Transverse colon (tissue), 4 donors: Measurements from ENCODE around the gene AXDND1. TPM values are rescaled to one million over a fixed set of nuclear protein-coding genes. Genes with fewer than 3 reads are reported as not detected.
"Not testable (repeated sequence)": the region's sequence is repeated elsewhere in the genome, so short reads cannot be mapped to it uniquely, and the experiment has no call there.

Experiments
- DNase-seq: peaks from one replicate; pipeline ENCODE4 v3.0.0-alpha.2; 2019
- H3K27ac ChIP-seq, 4 donors: fragments of 200-600 bp; sonication (generic); 2 replicates each; pipeline ENCODE4 v1.5.1; 2016 to 2018; ENCODE audit warnings: inconsistent platforms in 4 of 4
- H3K27me3 ChIP-seq: fragments of 200-600 bp; sonication (generic); 2 replicates; pipeline ENCODE4 v1.5.1; 2017; ENCODE audit warnings: inconsistent platforms
- H3K36me3 ChIP-seq, 4 donors: fragments of 200-600 bp; sonication (generic); 2 replicates each; pipeline ENCODE4 v1.5.1; 2017 to 2019; ENCODE audit warnings: inconsistent platforms in 4 of 4
- H3K4me1 ChIP-seq, 4 donors: fragments of 200-600 bp; sonication (generic); 2 replicates each; pipeline ENCODE4 v1.5.1; 2017 to 2020; ENCODE audit warnings: inconsistent platforms in 4 of 4
- H3K4me3 ChIP-seq, 4 donors: fragments of 200-600 bp; sonication (generic); 1 replicate in 1 of 4; 2 replicates in 3 of 4; pipeline versions ENCODE4 v1.5.1 to v1.6.1; 2017 to 2019; ENCODE audit warnings: inconsistent platforms in 4 of 4
- H3K9me3 ChIP-seq, 2 donors: fragments of 200-600 bp; sonication (generic); 2 replicates each; pipeline ENCODE4 v1.5.1; 2017 to 2019; ENCODE audit warnings: inconsistent platforms in 2 of 2
- EP300 ChIP-seq: sonication (generic); formaldehyde crosslinking; IDR thresholded peaks from one replicate; pipeline ENCODE4 v1.6.1; 2017; ENCODE audit warnings: antibody characterized with exemption, low read depth
- POLR2A ChIP-seq: fragments of 450-650 bp; IDR thresholded peaks from one replicate; pipeline ENCODE4 v1.6.1; 2016; ENCODE audit warnings: antibody characterized with exemption, mild to moderate bottlenecking, moderate library complexity
- POLR2AphosphoS5 ChIP-seq, 3 donors: sonication (generic); formaldehyde crosslinking; IDR thresholded peaks; one replicate each; pipeline ENCODE4 v1.6.1; 2016; ENCODE audit warnings: antibody characterized with exemption in 3 of 3
- WGBS, 2 donors: methylation state at CpG; one replicate each; pipeline ENCODE4 v1.1.5; 2018; ENCODE audit warnings: low coverage in 1 of 2; 5-methylcytosine and 5-hydroxymethylcytosine counted together
- in situ Hi-C, 4 donors: fragments of 200-750 bp; cut with MboI; loops; one replicate each; pipeline versions ENCODE4 v1.15.0 to v1.15.1; 2017; ENCODE audit warnings: low sequenced_read_pairs in 3 of 4, low pct_ligation_motif_present in 1 of 4, low pct_unique_long_range_greater_than_20kb in 1 of 4
- intact Hi-C: fragments of 100-400 bp; cut with DNase I; formaldehyde crosslinking; loops from one replicate; pipeline ENCODE4 v1.15.1; 2023; ENCODE audit warnings: low total_unique reads
- total RNA-seq, 4 donors: library from RNA; depleted of rRNA; stranded (reverse); fragments of >200 nt; gene quantifications; one replicate each; pipeline ENCODE4 v1.1.0, GENCODE V29; 2016
- TF ChIP-seq, protein P1 (sequence below), 5 experiments: fragments of 200-600 bp in 3 of 5; fragments of 450-650 bp in 2 of 5; sonication (generic) in 3 of 5; IDR thresholded peaks; 1 replicate in 2 of 5; 2 replicates in 3 of 5; pipeline ENCODE4 v1.5.1; 2016 to 2017; ENCODE audit warnings: antibody characterized with exemption in 5 of 5, inconsistent platforms in 3 of 5, mild to moderate bottlenecking in 2 of 5, moderate library complexity in 1 of 5

Gene AXDND1
- total RNA-seq, 4 donors from 2014 or later = 3.1 to 8.4 (median 4.0) TPM

DNA sequence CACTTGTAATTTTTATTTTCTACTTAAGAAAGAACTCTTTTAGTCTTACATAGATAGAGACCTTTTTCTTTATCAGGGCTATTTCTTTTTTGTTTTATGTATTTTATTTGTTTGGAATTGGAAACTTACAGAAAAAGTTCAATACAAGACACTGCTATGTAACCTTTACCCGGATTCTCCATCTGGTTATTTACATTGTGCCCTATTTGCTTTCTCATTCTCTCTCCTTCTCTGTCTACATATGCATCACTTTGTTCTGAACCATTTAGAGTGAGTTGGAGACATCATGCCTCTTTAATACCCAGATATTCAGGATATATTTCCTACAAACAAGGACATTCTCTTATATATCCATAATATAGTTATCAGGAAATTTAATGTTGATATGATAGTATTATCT lies 18.3 kb downstream of the AXDND1 start:
- in situ Hi-C loops = no loop called here
- H3K27me3 ChIP-seq = no peaks in the 10 kb centered on the region
- no peak overlapping the region for H3K4me3 ChIP-seq
- TF ChIP-seq EP300 = no peak
- TF ChIP-seq POLR2A = no peak
- no peak for TF ChIP-seq POLR2AphosphoS5 (IDR thresholded peaks at IDR 0.05)
- TF ChIP-seq, protein P1, sequence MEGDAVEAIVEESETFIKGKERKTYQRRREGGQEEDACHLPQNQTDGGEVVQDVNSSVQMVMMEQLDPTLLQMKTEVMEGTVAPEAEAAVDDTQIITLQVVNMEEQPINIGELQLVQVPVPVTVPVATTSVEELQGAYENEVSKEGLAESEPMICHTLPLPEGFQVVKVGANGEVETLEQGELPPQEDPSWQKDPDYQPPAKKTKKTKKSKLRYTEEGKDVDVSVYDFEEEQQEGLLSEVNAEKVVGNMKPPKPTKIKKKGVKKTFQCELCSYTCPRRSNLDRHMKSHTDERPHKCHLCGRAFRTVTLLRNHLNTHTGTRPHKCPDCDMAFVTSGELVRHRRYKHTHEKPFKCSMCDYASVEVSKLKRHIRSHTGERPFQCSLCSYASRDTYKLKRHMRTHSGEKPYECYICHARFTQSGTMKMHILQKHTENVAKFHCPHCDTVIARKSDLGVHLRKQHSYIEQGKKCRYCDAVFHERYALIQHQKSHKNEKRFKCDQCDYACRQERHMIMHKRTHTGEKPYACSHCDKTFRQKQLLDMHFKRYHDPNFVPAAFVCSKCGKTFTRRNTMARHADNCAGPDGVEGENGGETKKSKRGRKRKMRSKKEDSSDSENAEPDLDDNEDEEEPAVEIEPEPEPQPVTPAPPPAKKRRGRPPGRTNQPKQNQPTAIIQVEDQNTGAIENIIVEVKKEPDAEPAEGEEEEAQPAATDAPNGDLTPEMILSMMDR (IDR thresholded peaks at IDR 0.05) = no peak
- no peaks in the 10 kb centered on the region for H3K9me3 ChIP-seq
- WGBS, 2 donors = 46 to 58% methylated on average over 1 of the region's 1 CpG
- no peak for DNase-seq
- H3K36me3 ChIP-seq = no peaks in the 10 kb centered on the region
- H3K4me1 ChIP-seq = no peaks in the 10 kb centered on the region
- intact Hi-C loops = no loop called here
- H3K27ac ChIP-seq = no peak overlapping the region

DNA sequence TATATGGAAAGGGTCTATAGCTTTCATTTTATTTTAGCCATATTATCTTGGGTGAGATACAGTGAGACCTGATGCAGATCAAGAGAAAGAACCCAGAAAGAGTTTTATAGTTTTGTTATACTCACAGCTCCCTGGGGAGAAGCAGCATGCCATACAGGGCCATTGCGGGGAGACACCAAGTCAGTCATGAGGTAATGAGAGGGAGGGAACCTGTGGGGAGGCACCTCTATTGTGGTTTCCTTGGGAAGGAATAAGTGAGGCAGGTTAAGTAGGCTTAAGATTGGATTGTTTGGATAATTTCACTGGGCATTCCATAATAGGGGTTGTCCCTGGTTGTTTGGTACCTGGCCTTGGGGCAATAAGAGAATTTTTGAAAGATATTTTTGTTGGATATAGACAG lies 19.7 kb downstream of the AXDND1 start:
- DNase-seq = no peak
- no peak overlapping the region for H3K4me3 ChIP-seq
- H3K9me3 ChIP-seq = no peaks in the 10 kb centered on the region
- in situ Hi-C loops = no loop called here
- intact Hi-C loops = no loop called here
- TF ChIP-seq, protein P1 (IDR thresholded peaks at IDR 0.05) = no peak
- TF ChIP-seq EP300 (no peak), POLR2A (no peak), POLR2AphosphoS5 (IDR thresholded peaks at IDR 0.05) (no peak)
- H3K27ac ChIP-seq = no peak overlapping the region
- H3K4me1 ChIP-seq = no peaks in the 10 kb centered on the region
- 93% methylated on average over 1 of the region's 1 CpG; no CpG with 5 or more reads in 1 of the 2 donors for WGBS, 2 donors
- no peaks in the 10 kb centered on the region for H3K36me3 ChIP-seq
- no peaks in the 10 kb centered on the region for H3K27me3 ChIP-seq

DNA sequence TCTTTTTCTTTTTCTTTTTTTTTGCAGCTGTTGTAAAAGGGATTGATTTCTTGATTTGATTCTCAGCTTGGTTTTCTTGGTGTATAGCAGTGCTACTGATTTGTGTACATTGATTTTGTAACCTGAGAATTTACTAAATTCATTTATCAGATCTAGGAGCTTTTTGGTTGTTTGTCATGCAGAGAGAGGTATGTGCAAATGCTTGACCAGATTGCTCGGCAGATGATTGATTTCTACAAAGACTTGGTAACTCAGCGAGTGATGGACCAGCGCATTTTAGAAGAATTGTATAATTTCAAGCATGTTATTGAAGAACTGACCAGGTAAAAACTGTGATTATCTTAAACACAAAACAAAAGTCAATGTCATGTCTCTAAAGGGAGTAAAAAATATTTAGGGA lies 27.9 kb downstream of the AXDND1 start:
- TF ChIP-seq, protein P1 (IDR thresholded peaks at IDR 0.05) = no peak
- TF ChIP-seq EP300 (no peak), POLR2A (no peak), POLR2AphosphoS5 (IDR thresholded peaks at IDR 0.05) (no peak)
- no peak for DNase-seq
- WGBS, 2 donors = 90 to 99% methylated on average over 3 of the region's 3 CpGs
- Histone ChIP-seq H3K27me3 (no peaks in the 10 kb centered on the region), H3K9me3 (peaks cover 0 to 5% of the 10 kb centered on the region in 2 donors), H3K36me3 (no peaks in the 10 kb centered on the region), H3K4me3 (no peak overlapping the region), H3K4me1 (no peaks in the 10 kb centered on the region), H3K27ac (no peak overlapping the region)
- intact Hi-C loops (no loop called here), in situ Hi-C loops (no loop called here)

DNA sequence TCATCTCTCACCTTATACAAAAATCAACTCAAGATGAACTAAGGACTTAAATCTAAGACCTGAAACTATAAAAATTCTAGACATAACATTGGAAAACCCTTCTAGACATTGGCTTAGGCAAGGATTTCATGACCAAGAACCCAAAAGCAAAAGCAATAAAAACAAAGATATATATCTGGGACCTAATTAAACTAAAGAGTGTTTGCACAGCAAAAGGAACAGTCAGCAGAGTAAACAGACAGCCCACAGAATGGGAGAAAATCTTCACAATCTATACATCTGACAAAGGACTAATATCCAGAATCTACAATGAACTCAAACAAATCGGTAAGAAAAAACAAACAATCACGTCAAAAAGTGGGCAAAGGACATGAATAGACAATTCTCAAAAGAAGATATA lies 33.6 kb downstream of the AXDND1 start:
- intact Hi-C loops, DNase-seq, H3K27me3 ChIP-seq, H3K27ac ChIP-seq, H3K9me3 ChIP-seq, H3K4me3 ChIP-seq, H3K36me3 ChIP-seq, H3K4me1 ChIP-seq, in situ Hi-C loops: not testable (repeated sequence)
- 84 to 88% methylated on average over 2 of the region's 2 CpGs for whole genome bisulfite sequencing, 2 donors

DNA sequence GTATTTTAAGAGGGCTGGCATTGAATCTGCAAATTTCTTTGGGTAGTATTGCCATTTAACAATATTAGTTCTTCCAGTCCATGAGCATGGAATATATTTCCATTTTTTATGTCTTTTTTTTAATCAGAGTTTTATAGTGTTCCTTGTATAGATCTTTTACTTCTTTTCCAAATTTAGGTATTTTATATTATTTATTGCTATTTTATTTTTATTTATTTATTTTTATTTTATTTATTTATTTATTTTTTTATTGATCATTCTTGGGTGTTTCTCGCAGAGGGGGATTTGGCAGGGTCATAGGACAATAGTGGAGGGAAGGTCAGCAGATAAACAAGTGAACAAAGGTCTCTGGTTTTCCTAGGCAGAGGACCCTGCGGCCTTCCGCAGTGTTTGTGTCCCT lies 52.0 kb downstream of the AXDND1 start:
- H3K4me3 ChIP-seq, H3K4me1 ChIP-seq, H3K36me3 ChIP-seq, DNase-seq, intact Hi-C loops, H3K9me3 ChIP-seq, H3K27ac ChIP-seq, in situ Hi-C loops, H3K27me3 ChIP-seq: not testable (repeated sequence)
- 77% methylated on average over 1 of the region's 3 CpGs; no CpG with 5 or more reads in 1 of the 2 donors for WGBS, 2 donors

DNA sequence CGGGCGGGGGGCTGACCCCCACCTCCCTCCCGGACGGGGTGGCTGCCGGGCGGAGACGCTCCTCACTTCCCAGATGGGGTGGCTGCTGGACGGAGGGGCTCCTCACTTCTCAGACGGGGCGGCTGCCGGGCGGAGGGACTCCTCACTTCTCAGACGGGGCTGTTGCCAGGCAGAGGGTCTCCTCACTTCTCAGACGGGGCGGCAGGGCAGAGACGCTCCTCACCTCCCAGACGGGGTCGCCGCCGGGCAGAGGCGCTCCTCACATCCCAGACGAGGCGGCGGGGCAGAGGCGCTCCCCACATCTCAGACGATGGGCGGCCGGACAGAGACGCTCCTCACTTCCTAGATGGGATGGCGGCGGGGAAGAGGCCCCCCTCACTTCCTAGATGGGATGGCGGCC lies 52.9 kb downstream of the AXDND1 start:
- H3K4me3 ChIP-seq, DNase-seq, H3K27ac ChIP-seq, H3K36me3 ChIP-seq, H3K27me3 ChIP-seq, H3K4me1 ChIP-seq, intact Hi-C loops, H3K9me3 ChIP-seq, in situ Hi-C loops: not testable (repeated sequence)
- 87% methylated on average over 3 of the region's 32 CpGs; no CpG with 5 or more reads in 1 of the 2 donors for WGBS, 2 donors
